ENCODE results near the gene GARRE1. TPM values are rescaled to one million over a fixed set of nuclear protein-coding genes. Genes with fewer than 3 reads are reported as not detected.

The GARRE1 gene
- total and polyA plus RNA-seq, 2 experiments from 2014 or later = 9.0 to 16.3 TPM

GRCh38 chr19:34261334-34262109 lies 7.2 kb downstream of the GARRE1 start:
- Histone ChIP-seq H3K27me3 (no peaks in the 10 kb centered on the region), H3K9me3 (ENCODE audit: low read depth) (no peaks in the 10 kb centered on the region), H3K4me1 (ENCODE audit: insufficient read depth) (peaks cover 22% of the 10 kb centered on the region), H4K20me1 (ENCODE audit: insufficient read depth, poor library complexity, severe bottlenecking) (peaks cover 22% of the 10 kb centered on the region), H3K4me3 (no peak overlapping the region), H3K9me2 (replicated peaks; ENCODE audit: insufficient read depth) (no peaks in the 10 kb centered on the region), H3K36me3 (replicated peaks; ENCODE audit: insufficient read depth, low read depth) (no peaks in the 10 kb centered on the region), H2AFZ (no peak overlapping the region), H3K4me2 (peak overlapping the region; percentile 65), H3K27ac (peak overlapping the region; percentile 12), H3K79me2 (peaks cover 95% of the 10 kb centered on the region)
- no peak for DNase-seq (ENCODE audit: low spot score)
- no peak for TF ChIP-seq CTCF (IDR thresholded peaks at IDR 0.05; ENCODE audit: poor library complexity)
- no peak for TF ChIP-seq EZH2 (IDR thresholded peaks at IDR 0.05; ENCODE audit: borderline replicate concordance)
- TF ChIP-seq EZH2phosphoT487 (IDR thresholded peaks at IDR 0.05; ENCODE audit: low read depth, severe bottlenecking, unreplicated experiment) = no peak
- WGBS (ENCODE audit: low lambda C conversion rate, missing lambda C conversion rate) = 75% methylated on average over 6 of the region's 6 CpGs

DNA sequence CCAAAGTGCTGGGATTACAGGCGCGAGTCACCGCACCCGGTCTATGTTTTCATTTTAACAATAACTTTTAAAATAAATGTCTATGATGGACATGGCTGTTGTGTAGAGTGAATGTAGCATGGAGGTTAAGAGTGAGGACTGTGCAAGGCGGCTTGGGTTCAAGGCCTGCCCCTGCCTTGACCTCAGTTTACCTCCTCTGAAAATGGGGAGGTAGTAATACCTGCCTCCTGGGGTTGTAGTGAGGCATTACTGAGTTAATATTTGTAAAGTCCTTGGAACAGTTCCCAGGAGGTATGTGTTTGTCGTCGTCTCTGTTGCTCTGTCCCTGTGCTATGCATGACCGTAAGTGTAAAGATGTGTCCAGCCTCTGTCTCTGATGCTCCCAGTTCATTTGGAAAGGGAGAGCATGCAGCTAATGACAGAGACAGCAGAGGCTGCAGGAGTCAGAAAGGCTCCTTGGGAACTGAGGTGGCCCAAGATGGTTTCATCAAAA lies 9.4 kb downstream of the GARRE1 start:
- Histone ChIP-seq H3K36me3 (replicated peaks; ENCODE audit: insufficient read depth, low read depth) (peaks cover 3% of the 10 kb centered on the region), H4K20me1 (ENCODE audit: insufficient read depth, poor library complexity, severe bottlenecking) (peaks cover 25% of the 10 kb centered on the region), H3K79me2 (peaks cover 94% of the 10 kb centered on the region), H3K9me3 (ENCODE audit: low read depth) (no peaks in the 10 kb centered on the region), H3K4me2 (no peak overlapping the region), H3K4me3 (no peak overlapping the region), H3K9me2 (replicated peaks; ENCODE audit: insufficient read depth) (no peaks in the 10 kb centered on the region), H3K27ac (no peak overlapping the region), H3K4me1 (ENCODE audit: insufficient read depth) (peaks cover 22% of the 10 kb centered on the region), H3K27me3 (no peaks in the 10 kb centered on the region), H2AFZ (no peak overlapping the region)
- DNase-seq (ENCODE audit: low spot score) = no peak
- 96% methylated on average over 8 of the region's 8 CpGs for WGBS (ENCODE audit: low lambda C conversion rate, missing lambda C conversion rate)
- TF ChIP-seq CTCF (IDR thresholded peaks at IDR 0.05; ENCODE audit: poor library complexity) (no peak), EZH2 (IDR thresholded peaks at IDR 0.05; ENCODE audit: borderline replicate concordance) (no peak), EZH2phosphoT487 (IDR thresholded peaks at IDR 0.05; ENCODE audit: low read depth, severe bottlenecking, unreplicated experiment) (no peak)

GRCh38 chr19:34265221-34265650 lies 10.9 kb downstream of the GARRE1 start:
- H3K79me2 ChIP-seq = peaks cover 92% of the 10 kb centered on the region
- no peak overlapping the region for H3K4me2 ChIP-seq
- no peaks in the 10 kb centered on the region for H3K9me3 ChIP-seq (ENCODE audit: low read depth)
- WGBS (ENCODE audit: low lambda C conversion rate, missing lambda C conversion rate) = 91% methylated on average over 6 of the region's 6 CpGs
- H3K4me1 ChIP-seq (ENCODE audit: insufficient read depth) = peaks cover 18% of the 10 kb centered on the region
- no peak overlapping the region for H2AFZ ChIP-seq
- no peak for DNase-seq (ENCODE audit: low spot score)
- TF ChIP-seq EZH2 (IDR thresholded peaks at IDR 0.05; ENCODE audit: borderline replicate concordance) = no peak
- TF ChIP-seq CTCF (IDR thresholded peaks at IDR 0.05; ENCODE audit: poor library complexity) = no peak
- TF ChIP-seq EZH2phosphoT487 (IDR thresholded peaks at IDR 0.05; ENCODE audit: low read depth, severe bottlenecking, unreplicated experiment) = no peak
- H4K20me1 ChIP-seq (ENCODE audit: insufficient read depth, poor library complexity, severe bottlenecking) = peaks cover 25% of the 10 kb centered on the region
- no peaks in the 10 kb centered on the region for H3K27me3 ChIP-seq
- H3K9me2 ChIP-seq (replicated peaks; ENCODE audit: insufficient read depth) = no peaks in the 10 kb centered on the region
- no peak overlapping the region for H3K4me3 ChIP-seq
- H3K27ac ChIP-seq = no peak overlapping the region
- H3K36me3 ChIP-seq (replicated peaks; ENCODE audit: insufficient read depth, low read depth) = peaks cover 3% of the 10 kb centered on the region
